Measurements from ENCODE around the gene ZBTB7A.

Gene ZBTB7A

GRCh38 chr19:4063369-4064148 lies 3.1 kb downstream of the ZBTB7A start:
- Histone ChIP-seq H2BK15ac (ENCODE audit: low read depth, poor library complexity, severe bottlenecking) (no peak overlapping the region), H3K4me3 (ENCODE audit: insufficient read depth in 1 of 2, low read depth in 1 of 2, low read length in 2 of 2) (peak overlapping the region; percentile 85), H3K23ac (ENCODE audit: low read length in 2 of 2) (peak overlapping the region in 1 of 2 experiments; percentile 81), H3K4me2 (ENCODE audit: low read length, poor library complexity, severe bottlenecking) (peak overlapping the region; percentile 81), H3K9ac (ENCODE audit: low read length) (peak overlapping the region; percentile 92), H2BK120ac (ENCODE audit: low read depth, low read length) (no peak overlapping the region), H4K91ac (ENCODE audit: low read length) (no peak overlapping the region), H3K4ac (ENCODE audit: low read depth in 1 of 2, low read length in 2 of 2) (no peak overlapping the region), H2AK5ac (ENCODE audit: low read length, severe bottlenecking) (no peak overlapping the region), H3K18ac (ENCODE audit: low read depth in 1 of 2, low read length in 2 of 2) (no peak overlapping the region), H2BK5ac (ENCODE audit: low read depth, low read length, poor library complexity, severe bottlenecking) (no peak overlapping the region), H3K9me3 (ENCODE audit: control insufficient read depth, low read length) (no peaks in the 10 kb centered on the region), H3K36me3 (ENCODE audit: control insufficient read depth in 1 of 2, insufficient read depth in 2 of 2, low read depth in 1 of 2, low read length in 2 of 2) (peaks cover 19 to 50% of the 10 kb centered on the region in 2 experiments), H3K4me1 (ENCODE audit: control insufficient read depth, insufficient read depth, low read depth, low read length) (peaks cover 59% of the 10 kb centered on the region), H3K79me1 (replicated peaks; ENCODE audit: low read length, poor library complexity, severe bottlenecking) (no peaks in the 10 kb centered on the region), H3K27me3 (ENCODE audit: control insufficient read depth in 1 of 2, insufficient read depth in 1 of 2, low read length in 2 of 2) (no peaks in the 10 kb centered on the region), H3K14ac (ENCODE audit: low read length in 2 of 2) (peak overlapping the region in 1 of 2 experiments; percentile 26), H3K27ac (ENCODE audit: low read length, poor library complexity, severe bottlenecking) (peak overlapping the region; percentile 3), H4K8ac (ENCODE audit: low read length) (no peak overlapping the region), H2BK12ac (ENCODE audit: low read length in 2 of 2) (no peak overlapping the region), H2AFZ (ENCODE audit: low read depth, low read length) (no peak overlapping the region)
- WGBS = 48% methylated on average over 31 of the region's 31 CpGs
- DNase-seq = no peak

GRCh38 chr19:4062419-4063368 lies 4.0 kb downstream of the ZBTB7A start:
- Histone ChIP-seq H3K9ac (ENCODE audit: low read length) (peak overlapping the region; percentile 92), H3K79me1 (replicated peaks; ENCODE audit: low read length, poor library complexity, severe bottlenecking) (no peaks in the 10 kb centered on the region), H3K4me3 (ENCODE audit: insufficient read depth in 1 of 2, low read depth in 1 of 2, low read length in 2 of 2) (peak overlapping the region; percentile 85), H2AFZ (ENCODE audit: low read depth, low read length) (no peak overlapping the region), H4K8ac (ENCODE audit: low read length) (no peak overlapping the region), H3K4ac (ENCODE audit: low read depth in 1 of 2, low read length in 2 of 2) (no peak overlapping the region), H3K27ac (ENCODE audit: low read length, poor library complexity, severe bottlenecking) (no peak overlapping the region), H2BK12ac (ENCODE audit: low read length in 2 of 2) (no peak overlapping the region), H2BK15ac (ENCODE audit: low read depth, poor library complexity, severe bottlenecking) (no peak overlapping the region), H3K27me3 (ENCODE audit: control insufficient read depth in 1 of 2, insufficient read depth in 1 of 2, low read length in 2 of 2) (no peaks in the 10 kb centered on the region), H3K4me2 (ENCODE audit: low read length, poor library complexity, severe bottlenecking) (peak overlapping the region; percentile 81), H2BK5ac (ENCODE audit: low read depth, low read length, poor library complexity, severe bottlenecking) (no peak overlapping the region), H3K4me1 (ENCODE audit: control insufficient read depth, insufficient read depth, low read depth, low read length) (peaks cover 60% of the 10 kb centered on the region), H2BK120ac (ENCODE audit: low read depth, low read length) (no peak overlapping the region), H2AK5ac (ENCODE audit: low read length, severe bottlenecking) (no peak overlapping the region), H3K9me3 (ENCODE audit: control insufficient read depth, low read length) (no peaks in the 10 kb centered on the region), H4K91ac (ENCODE audit: low read length) (no peak overlapping the region), H3K36me3 (ENCODE audit: control insufficient read depth in 1 of 2, insufficient read depth in 2 of 2, low read depth in 1 of 2, low read length in 2 of 2) (peaks cover 19 to 53% of the 10 kb centered on the region in 2 experiments), H3K23ac (ENCODE audit: low read length in 2 of 2) (peak overlapping the region in 1 of 2 experiments; percentile 81), H3K14ac (ENCODE audit: low read length in 2 of 2) (peak overlapping the region in 1 of 2 experiments; percentile 41), H3K18ac (ENCODE audit: low read depth in 1 of 2, low read length in 2 of 2) (no peak overlapping the region)
- WGBS = 94% methylated on average over 29 of the region's 30 CpGs
- DNase-seq = no peak

GRCh38 chr19:4061683-4062418 lies 4.8 kb downstream of the ZBTB7A start:
- peak overlapping the region; percentile 69 for H4K8ac ChIP-seq (ENCODE audit: low read length)
- peak overlapping the region in 1 of 2 experiments; percentile 85 for H3K4me3 ChIP-seq (ENCODE audit: insufficient read depth in 1 of 2, low read depth in 1 of 2, low read length in 2 of 2)
- no peaks in the 10 kb centered on the region for H3K79me1 ChIP-seq (replicated peaks; ENCODE audit: low read length, poor library complexity, severe bottlenecking)
- H3K27ac ChIP-seq (ENCODE audit: low read length, poor library complexity, severe bottlenecking) = peak overlapping the region; percentile 1
- no peak overlapping the region for H3K4ac ChIP-seq (ENCODE audit: low read depth in 1 of 2, low read length in 2 of 2)
- no peak overlapping the region for H2BK5ac ChIP-seq (ENCODE audit: low read depth, low read length, poor library complexity, severe bottlenecking)
- peak overlapping the region; percentile 92 for H3K9ac ChIP-seq (ENCODE audit: low read length)
- no peak overlapping the region for H2BK15ac ChIP-seq (ENCODE audit: low read depth, poor library complexity, severe bottlenecking)
- peaks cover 19 to 59% of the 10 kb centered on the region in 2 experiments for H3K36me3 ChIP-seq (ENCODE audit: control insufficient read depth in 1 of 2, insufficient read depth in 2 of 2, low read depth in 1 of 2, low read length in 2 of 2)
- H3K18ac ChIP-seq (ENCODE audit: low read depth in 1 of 2, low read length in 2 of 2) = peak overlapping the region in 1 of 2 experiments; percentile 53
- peak overlapping the region in 1 of 2 experiments; percentile 57 for H3K23ac ChIP-seq (ENCODE audit: low read length in 2 of 2)
- no peaks in the 10 kb centered on the region for H3K27me3 ChIP-seq (ENCODE audit: control insufficient read depth in 1 of 2, insufficient read depth in 1 of 2, low read length in 2 of 2)
- H3K14ac ChIP-seq (ENCODE audit: low read length in 2 of 2) = peak overlapping the region in 1 of 2 experiments; percentile 75
- peak overlapping the region; percentile 42 for H3K4me2 ChIP-seq (ENCODE audit: low read length, poor library complexity, severe bottlenecking)
- no peaks in the 10 kb centered on the region for H3K9me3 ChIP-seq (ENCODE audit: control insufficient read depth, low read length)
- no peak for DNase-seq
- no peak overlapping the region for H4K91ac ChIP-seq (ENCODE audit: low read length)
- H2AK5ac ChIP-seq (ENCODE audit: low read length, severe bottlenecking) = peak overlapping the region; percentile 83
- no peak overlapping the region for H2AFZ ChIP-seq (ENCODE audit: low read depth, low read length)
- 87% methylated on average over 29 of the region's 29 CpGs for WGBS
- H3K4me1 ChIP-seq (ENCODE audit: control insufficient read depth, insufficient read depth, low read depth, low read length) = peaks cover 59% of the 10 kb centered on the region
- H2BK120ac ChIP-seq (ENCODE audit: low read depth, low read length) = no peak overlapping the region
- peak overlapping the region in 1 of 2 experiments; percentile 57 for H2BK12ac ChIP-seq (ENCODE audit: low read length in 2 of 2)

Measured in mesenchymal stem cell (in vitro differentiated cells and primary cell).